Measurements from ENCODE around the gene NCCRP1.
A peak's percentile ranks its signal among the peaks of the same experiment; 100 is the strongest.

NCCRP1 gene

DNA sequence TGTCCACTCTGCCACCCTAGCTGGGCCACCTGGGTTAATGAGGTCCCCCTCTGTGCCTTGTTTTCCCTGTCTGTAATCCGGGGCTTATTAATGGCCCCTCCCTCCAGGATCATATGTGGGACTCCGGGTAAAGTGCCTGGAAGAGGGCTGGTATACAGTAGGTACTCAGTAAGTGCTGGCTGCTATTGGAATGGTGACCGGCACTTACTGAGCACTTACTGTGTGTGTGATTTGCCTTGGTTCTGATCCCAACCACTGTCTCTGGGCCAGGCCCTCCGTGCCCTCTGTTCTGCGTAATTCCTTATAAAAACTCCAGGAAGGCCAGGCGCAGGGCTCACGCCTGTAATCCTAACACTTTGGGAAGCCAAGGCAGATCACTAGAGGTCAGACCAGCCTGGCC, 30.9 kb upstream of the NCCRP1 start:
- no peak for DNase-seq (ENCODE audit: low spot score)

DNA sequence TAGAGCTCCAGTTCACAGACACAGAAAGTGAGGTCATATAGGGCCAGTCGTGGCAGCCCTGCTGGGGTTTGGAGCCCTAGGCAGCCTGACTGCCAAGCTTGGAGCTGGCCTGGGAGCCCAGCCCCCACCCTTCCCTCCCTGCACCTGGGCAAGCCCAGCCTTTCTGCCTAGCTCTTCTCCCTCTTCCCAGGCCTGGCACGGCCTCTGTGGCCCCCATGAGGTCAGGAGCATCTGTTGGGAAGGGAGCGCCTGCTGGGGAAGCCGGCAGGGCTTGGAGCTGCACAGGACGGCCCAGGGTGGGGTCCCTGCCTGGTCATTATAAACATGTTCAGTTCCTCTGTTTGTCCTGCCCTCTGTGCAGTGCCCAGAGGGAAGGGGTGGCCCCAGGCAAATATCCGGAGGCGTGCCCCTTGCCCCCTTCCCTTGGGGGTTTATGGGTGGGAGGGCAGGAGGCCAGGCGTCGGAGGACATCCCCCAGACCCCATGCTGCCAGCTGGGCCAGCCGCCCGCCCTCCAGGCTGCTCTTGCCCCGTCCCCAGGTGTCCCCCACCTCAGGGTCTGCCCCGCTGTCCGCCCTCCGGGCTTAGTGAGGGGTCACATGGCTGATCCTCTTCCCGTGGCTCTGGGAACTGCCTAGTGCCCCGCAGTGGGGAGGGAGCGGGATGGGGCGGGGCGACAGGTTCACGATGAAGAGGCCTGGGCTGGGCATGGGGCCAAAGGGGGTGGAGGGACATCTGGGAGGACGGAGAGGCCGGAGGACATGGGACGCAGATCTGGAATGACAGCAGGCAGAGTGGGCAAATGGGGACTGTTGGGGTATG, 30.0 kb upstream of the NCCRP1 start:
- peak; percentile 27 for DNase-seq (ENCODE audit: low spot score)

- DNase-seq (ENCODE audit: low spot score): no peak
These were observed 29.1 kb upstream of the NCCRP1 start for GRCh38 chr19:39167461-39168257.

DNA sequence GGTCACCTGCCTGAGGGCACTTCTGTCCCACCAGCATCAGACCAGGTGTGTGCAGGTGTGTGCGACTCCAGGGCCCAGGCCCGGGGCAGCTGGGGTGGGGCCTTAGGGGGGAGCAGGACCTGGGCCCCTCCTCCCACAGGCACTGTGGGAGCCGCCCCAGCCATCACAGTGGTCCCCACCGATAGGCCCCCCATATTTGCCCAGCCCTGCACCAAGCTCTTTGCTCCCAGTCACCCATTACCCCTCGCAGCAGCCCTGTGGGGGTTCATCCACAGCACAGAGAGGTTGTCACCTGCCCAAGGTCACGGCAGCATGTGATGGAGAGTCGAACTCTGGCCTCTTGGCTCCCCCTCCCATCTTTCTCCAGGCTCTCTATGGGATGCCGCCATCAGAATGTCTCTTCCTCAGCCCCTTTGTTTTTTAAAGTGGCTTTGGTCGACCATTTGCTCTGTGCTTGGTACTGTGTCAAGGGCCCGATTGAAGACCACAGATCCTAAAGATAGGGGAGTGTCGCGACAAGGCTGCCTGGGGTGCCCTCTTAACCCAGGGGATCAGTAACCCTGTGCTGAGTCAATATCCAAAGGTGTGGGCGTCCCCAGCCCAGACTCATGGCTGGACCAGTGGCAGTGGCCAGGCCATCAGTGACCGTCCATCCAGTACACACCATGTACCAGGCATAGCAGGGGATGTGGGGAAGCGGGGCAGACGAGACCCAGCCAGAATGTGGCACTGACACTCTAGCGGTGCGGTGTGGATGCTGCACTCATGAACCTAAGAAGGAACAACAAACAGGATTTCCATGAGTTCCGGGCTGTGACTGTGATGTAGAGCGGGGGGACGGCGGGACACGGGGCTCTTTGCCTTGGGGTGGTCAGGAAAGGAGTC, 28.3 kb upstream of the NCCRP1 start:
- no peak for DNase-seq (ENCODE audit: low spot score)

- no peak for DNase-seq (ENCODE audit: low spot score)
These were observed 27.5 kb upstream of the NCCRP1 start for GRCh38 chr19:39169143-39169810.

GRCh38 chr19:39170386-39171231, 26.2 kb upstream of the NCCRP1 start:
- no peak for DNase-seq (ENCODE audit: low spot score)

DNA sequence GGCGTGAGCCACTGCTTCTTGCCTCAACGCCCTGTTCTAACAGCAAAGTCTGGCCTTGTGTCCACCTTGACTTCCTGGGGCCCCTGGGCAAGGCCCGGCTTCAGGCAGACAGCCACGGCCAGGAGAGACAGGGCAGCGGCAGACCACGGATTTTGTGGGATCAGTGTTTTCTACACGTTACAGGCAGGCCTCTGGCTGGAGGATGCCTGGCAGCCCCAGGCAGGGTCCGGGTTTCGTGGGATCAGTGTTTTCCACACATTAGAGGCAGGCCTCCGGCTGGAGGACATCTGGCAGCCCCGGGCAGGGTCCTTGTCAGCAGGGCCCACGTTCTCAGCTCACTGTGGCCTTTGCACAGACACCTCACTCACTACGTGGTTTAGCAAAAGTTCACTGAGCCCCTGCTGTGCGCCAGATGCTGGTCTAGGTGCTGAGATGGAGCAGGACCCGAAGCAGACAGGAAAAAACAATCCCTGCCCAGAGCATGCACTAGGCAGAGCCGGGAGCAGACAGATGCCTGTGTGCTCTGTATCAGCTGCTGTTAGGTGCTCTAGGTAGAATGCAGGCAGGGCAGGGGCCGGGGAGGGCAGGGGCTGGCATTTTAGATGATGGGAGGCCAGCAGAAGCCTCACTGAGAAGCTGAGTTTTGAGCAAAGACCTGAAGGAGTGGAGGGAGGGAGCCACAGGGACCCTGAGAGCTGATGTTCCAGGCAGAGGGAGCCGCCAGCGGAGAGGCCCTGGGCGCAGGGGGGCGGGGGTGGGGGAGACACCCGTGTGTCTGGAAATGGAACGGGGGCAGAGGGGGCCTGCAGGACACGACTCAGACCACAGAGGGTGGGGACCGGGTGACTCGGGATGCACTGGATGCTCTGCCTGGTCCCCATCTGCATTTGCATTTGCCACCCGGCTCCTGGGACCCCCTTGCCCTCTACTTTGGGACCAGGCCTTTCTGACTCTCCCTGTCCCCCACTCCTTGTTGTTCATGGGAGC, 25.0 kb upstream of the NCCRP1 start:
- no peak for DNase-seq (ENCODE audit: low spot score)

- DNase-seq (ENCODE audit: low spot score): no peak
These were observed 23.9 kb upstream of the NCCRP1 start for GRCh38 chr19:39172700-39173501.

DNA sequence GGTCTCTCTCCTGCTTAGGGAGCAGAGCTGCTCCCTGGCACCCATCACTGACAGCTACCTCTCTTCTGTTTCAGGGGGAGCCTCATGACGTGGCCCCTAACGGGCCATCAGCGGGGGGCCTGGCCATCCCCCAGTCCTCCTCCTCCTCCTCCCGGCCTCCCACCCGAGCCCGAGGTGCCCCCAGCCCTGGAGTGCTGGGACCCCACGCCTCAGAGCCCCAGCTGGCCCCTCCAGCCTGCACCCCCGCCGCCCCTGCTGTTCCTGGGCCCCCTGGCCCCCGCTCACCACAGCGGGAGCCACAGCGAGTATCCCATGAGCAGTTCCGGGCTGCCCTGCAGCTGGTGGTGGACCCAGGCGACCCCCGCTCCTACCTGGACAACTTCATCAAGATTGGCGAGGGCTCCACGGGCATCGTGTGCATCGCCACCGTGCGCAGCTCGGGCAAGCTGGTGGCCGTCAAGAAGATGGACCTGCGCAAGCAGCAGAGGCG, 23.2 kb upstream of the NCCRP1 start:
- no peak for DNase-seq (ENCODE audit: low spot score)

DNA sequence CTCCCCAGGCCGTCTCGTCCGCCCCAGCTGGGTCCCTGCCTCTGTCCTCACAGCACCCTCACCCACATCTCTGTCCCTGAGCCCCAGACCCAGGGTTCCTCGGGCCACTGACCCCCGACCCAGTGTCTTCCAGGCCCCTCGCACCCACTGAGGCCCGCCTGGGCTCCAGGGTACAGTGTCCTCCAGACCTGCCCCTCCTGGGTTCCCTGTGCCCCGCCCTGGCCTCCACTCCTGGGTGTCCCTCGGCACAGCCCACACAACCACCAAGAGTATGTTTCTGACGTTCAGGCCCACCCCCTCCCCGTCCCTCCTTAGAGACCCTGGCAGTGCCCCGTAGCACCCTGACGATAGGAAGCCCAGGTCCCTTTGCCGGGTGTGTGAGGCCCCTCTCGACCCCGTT, 22.6 kb upstream of the NCCRP1 start:
- DNase-seq (ENCODE audit: low spot score): no peak

- no peak for DNase-seq (ENCODE audit: low spot score)
These were observed 21.9 kb upstream of the NCCRP1 start for GRCh38 chr19:39174558-39175544.

DNA sequence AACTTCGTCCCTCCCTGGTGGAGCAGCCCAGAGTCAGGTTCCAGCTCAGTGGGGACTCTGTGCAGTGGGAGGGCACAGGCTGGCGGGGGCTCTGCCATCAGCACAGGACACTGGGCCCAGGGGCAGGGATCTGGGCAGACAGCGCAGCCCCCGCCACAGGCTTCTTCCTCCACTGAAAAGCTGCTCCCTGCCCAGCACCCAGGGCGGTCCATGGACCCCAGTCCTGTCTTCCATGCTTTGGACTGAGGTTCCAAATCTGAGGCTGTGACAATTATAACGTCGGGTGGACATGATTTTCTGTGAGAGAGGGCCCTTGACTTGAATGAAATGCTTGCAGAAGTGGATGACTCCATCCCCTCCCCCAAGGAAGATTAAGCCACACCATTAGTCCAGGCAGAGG, 21.2 kb upstream of the NCCRP1 start:
- DNase-seq (ENCODE audit: low spot score): no peak

DNA sequence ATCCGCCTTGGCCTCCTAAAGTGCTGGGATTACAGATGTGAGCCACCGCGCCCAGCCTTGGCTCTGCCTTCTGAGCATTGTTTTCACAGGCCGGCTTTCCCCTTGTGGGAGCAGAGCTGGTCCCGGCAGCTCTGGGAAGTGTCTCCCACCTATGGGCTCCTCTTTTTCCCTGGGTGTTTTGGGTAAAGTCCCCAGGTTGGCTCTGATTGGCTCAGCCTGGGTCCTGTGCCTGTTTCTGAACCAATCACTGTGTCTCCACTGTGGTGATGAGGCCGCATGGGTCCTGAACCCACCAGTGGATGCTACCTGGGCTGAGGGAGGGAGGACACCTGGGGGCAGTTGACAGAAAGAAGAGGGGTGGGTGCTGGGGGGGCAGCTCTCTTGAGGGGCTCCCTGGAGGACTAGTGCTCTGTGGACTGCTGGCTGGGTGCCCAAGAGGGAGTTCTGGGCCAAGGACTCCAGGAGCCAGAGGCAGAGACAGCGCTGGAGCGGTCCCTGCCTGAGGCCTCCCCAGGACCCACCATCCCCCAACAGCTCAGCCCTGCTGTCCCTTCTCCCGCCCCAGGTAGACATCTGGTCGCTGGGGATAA, 19.6 kb upstream of the NCCRP1 start:
- DNase-seq (ENCODE audit: low spot score): no peak

DNA sequence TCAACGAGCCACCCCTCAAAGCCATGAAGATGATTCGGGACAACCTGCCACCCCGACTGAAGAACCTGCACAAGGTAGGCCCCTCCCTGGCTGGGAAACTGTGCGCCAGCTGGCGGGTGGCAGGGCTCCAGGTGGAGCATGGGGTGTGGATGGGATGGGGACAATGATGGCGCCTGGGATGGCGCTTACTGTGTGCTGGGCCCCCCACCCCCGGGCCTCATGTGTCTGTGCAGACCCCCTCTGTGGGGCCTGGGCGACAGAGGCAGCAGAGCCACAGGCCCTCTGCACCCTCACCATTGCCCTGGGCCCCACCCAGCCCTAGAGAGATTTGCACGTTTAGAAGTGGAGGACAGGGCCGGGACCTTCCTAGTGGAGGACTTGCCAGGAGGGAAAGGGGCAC, 19.0 kb upstream of the NCCRP1 start:
- DNase-seq (ENCODE audit: low spot score): no peak

DNA sequence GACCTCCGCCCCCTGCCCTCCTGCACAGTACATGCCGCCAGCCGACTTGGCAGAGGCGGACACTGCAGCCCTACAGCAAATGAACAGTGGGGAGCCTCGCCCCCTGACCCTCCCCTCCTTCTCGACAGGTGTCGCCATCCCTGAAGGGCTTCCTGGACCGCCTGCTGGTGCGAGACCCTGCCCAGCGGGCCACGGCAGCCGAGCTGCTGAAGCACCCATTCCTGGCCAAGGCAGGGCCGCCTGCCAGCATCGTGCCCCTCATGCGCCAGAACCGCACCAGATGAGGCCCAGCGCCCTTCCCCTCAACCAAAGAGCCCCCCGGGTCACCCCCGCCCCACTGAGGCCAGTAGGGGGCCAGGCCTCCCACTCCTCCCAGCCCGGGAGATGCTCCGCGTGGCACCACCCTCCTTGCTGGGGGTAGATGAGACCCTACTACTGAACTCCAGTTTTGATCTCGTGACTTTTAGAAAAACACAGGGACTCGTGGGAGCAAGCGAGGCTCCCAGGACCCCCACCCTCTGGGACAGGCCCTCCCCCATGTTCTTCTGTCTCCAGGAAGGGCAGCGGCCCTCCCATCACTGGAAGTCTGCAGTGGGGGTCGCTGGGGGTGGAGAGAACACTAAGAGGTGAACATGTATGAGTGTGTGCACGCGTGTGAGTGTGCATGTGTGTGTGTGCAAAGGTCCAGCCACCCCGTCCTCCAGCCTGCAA, 18.3 kb upstream of the NCCRP1 start:
- no peak for DNase-seq (ENCODE audit: low spot score)

DNA sequence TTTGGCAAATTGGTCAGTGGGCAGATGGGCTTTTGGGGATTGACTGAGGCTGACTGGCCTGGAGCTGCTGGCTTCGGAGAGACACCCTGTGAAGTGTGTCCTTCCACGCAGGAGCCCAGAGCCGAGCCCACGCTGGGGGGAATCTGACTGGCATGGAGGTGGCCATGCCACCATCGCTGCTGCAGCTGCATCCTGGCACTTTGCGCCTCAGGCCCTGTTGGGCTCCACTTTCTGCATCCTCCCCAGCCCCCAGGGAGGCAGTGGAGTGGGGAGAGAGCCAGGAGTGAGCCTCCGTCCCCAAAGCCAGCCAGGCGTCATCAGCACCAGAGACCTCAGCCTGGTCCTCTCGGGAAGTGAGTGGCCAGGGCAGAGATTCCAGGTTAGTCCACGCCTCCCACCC, 17.0 kb upstream of the NCCRP1 start:
- peak; percentile 43 for DNase-seq (ENCODE audit: low spot score)

Data from cerebellar cortex (tissue), 1 donor.